DND-41 (cell line): ENCODE measurements around the gene RSBN1L.

Experiments used
- ATAC-seq: fragments of 200-7000 bp; cut with Tn5 transposase; 3 replicates; pipeline ENCODE4 v1.9.1; 2021; ENCODE audit warnings: low read depth; ENCODE audit not compliant: insufficient read depth
- DNase-seq: peaks from one replicate; pipeline ENCODE4 v3.0.0-alpha.2; 2020
- H2AFZ ChIP-seq: 2 replicates; pipeline ENCODE4 v1.6.0; 2012; ENCODE audit warnings: low read depth, low read length
- H3K27ac ChIP-seq: 2 replicates; pipeline ENCODE4 v1.5.1; 2012; ENCODE audit warnings: low read length, inconsistent platforms
- H3K27me3 ChIP-seq: fragments of 200-600 bp; sonication (generic); 2 replicates; pipeline ENCODE4 v1.6.0; 2012; ENCODE audit warnings: low read length, mild to moderate bottlenecking, inconsistent platforms; ENCODE audit not compliant: insufficient read depth, poor library complexity
- H3K36me3 ChIP-seq: 2 replicates; pipeline ENCODE4 v1.5.1; 2012; ENCODE audit warnings: low read length, inconsistent platforms; ENCODE audit not compliant: insufficient read depth
- H3K4me1 ChIP-seq: 2 replicates; pipeline ENCODE4 v1.5.1; 2012; ENCODE audit warnings: mild to moderate bottlenecking, low read length; ENCODE audit not compliant: insufficient read depth
- H3K4me2 ChIP-seq: 2 replicates; pipeline ENCODE4 v1.6.0; 2012; ENCODE audit warnings: mild to moderate bottlenecking, moderate library complexity, low read length, inconsistent platforms; ENCODE audit not compliant: insufficient read depth
- H3K4me3 ChIP-seq, 2 experiments: fragments of 200-600 bp in 1 of 2; shearing (Covaris generic) in 1 of 2; 2 replicates each; pipeline ENCODE4 v1.5.1; 2012 to 2016; ENCODE audit warnings: inconsistent platforms in 2 of 2, low read length in 2 of 2, mild to moderate bottlenecking in 2 of 2, low read depth in 1 of 2, moderate library complexity in 1 of 2
- H3K79me2 ChIP-seq: 2 replicates; pipeline ENCODE4 v1.6.0; 2012; ENCODE audit warnings: low read length, inconsistent platforms; ENCODE audit not compliant: insufficient read depth
- H3K9ac ChIP-seq: 2 replicates; pipeline ENCODE4 v1.6.0; 2012; ENCODE audit warnings: low read depth, mild to moderate bottlenecking, inconsistent platforms, low read length, moderate library complexity
- H3K9me3 ChIP-seq: 2 replicates; pipeline ENCODE4 v1.5.1; 2012; ENCODE audit warnings: low read length, moderate library complexity, mild to moderate bottlenecking, inconsistent platforms; ENCODE audit not compliant: insufficient read depth, severe bottlenecking
- H4K20me1 ChIP-seq: 2 replicates; pipeline ENCODE4 v1.6.0; 2012; ENCODE audit warnings: low read length; ENCODE audit not compliant: insufficient read depth
- CTCF ChIP-seq: IDR thresholded peaks from 2 replicates; pipeline ENCODE4 v1.5.1; 2012; ENCODE audit warnings: borderline replicate concordance, low read length, moderate library complexity, mild to moderate bottlenecking; ENCODE audit not compliant: poor library complexity, severe bottlenecking; ENCODE audit errors: extremely low read depth
- EZH2 ChIP-seq: IDR thresholded peaks from 3 replicates; pipeline ENCODE4 v1.6.1; 2012; ENCODE audit warnings: borderline replicate concordance, low read depth, mild to moderate bottlenecking, moderate library complexity, low read length, inconsistent platforms; ENCODE audit not compliant: severe bottlenecking

The RSBN1L gene

GRCh38 chr7:77826300-77826699 is 130.0 kb downstream of the RSBN1L start:
- peaks cover 12% of the 10 kb centered on the region; the same call in 1 of the 2 replicates for H3K36me3 ChIP-seq

GRCh38 chr7:77827999-77828398 is 131.7 kb downstream of the RSBN1L start:
- DNase-seq (no peak), ATAC-seq (no peak)
- Histone ChIP-seq H3K9ac (no peak overlapping the region), H3K4me2 (no peak overlapping the region), H3K36me3 (no peaks in the 10 kb centered on the region), H4K20me1 (peaks cover 33% of the 10 kb centered on the region; the same call in 1 of the 2 replicates), H3K4me1 (no peaks in the 10 kb centered on the region), H3K79me2 (peaks cover 93% of the 10 kb centered on the region), H3K27ac (no peak overlapping the region), H2AFZ (no peak overlapping the region), H3K4me3 (no peak overlapping the region), H3K27me3 (no peaks in the 10 kb centered on the region), H3K9me3 (peaks cover 4% of the 10 kb centered on the region)
- TF ChIP-seq EZH2 (no peak), CTCF (no peak)

More at GRCh38 chr7:77826300-77826699, 130.0 kb downstream of the RSBN1L start:
- no peak overlapping the region for H2AFZ ChIP-seq
- no peak overlapping the region for H3K9ac ChIP-seq
- H3K27me3 ChIP-seq = no peaks in the 10 kb centered on the region
- H3K4me1 ChIP-seq = no peaks in the 10 kb centered on the region
- peaks cover 17% of the 10 kb centered on the region for H3K9me3 ChIP-seq
- peaks cover 92% of the 10 kb centered on the region for H3K79me2 ChIP-seq
- ATAC-seq = no peak
- no peak overlapping the region for H3K27ac ChIP-seq
- DNase-seq = no peak
- peaks cover 43% of the 10 kb centered on the region for H4K20me1 ChIP-seq
- H3K4me2 ChIP-seq = no peak overlapping the region
- TF ChIP-seq CTCF = no peak
- TF ChIP-seq EZH2 = no peak
- H3K4me3 ChIP-seq = no peak overlapping the region

GRCh38 chr7:77830649-77831355 is 134.5 kb downstream of the RSBN1L start:
- Histone ChIP-seq H3K36me3 (no peaks in the 10 kb centered on the region), H3K4me1 (peaks cover 11% of the 10 kb centered on the region), H3K27ac (no peak overlapping the region), H2AFZ (no peak overlapping the region), H3K4me2 (no peak overlapping the region), H4K20me1 (peaks cover 28% of the 10 kb centered on the region; the same call in 1 of the 2 replicates), H3K9me3 (no peaks in the 10 kb centered on the region), H3K9ac (no peak overlapping the region), H3K79me2 (peaks cover 93% of the 10 kb centered on the region), H3K27me3 (no peaks in the 10 kb centered on the region), H3K4me3 (no peak overlapping the region)
- ATAC-seq (no peak), DNase-seq (no peak)
- TF ChIP-seq CTCF (no peak), EZH2 (no peak)
